Islet precursor cell (in vitro differentiated cells): Measurements from ENCODE around the gene PC.
"Not testable (repeated sequence)": the region's sequence is repeated elsewhere in the genome, so short reads cannot be mapped to it uniquely, and the experiment has no call there.

ENCODE experiments used
- DNase-seq: peaks from one replicate; pipeline ENCODE4 v3.0.0-alpha.2; 2018

The PC gene

GRCh38 chr11:66958232-66958955 is at the start of gene PC:
PC (minus strand) TSS chr11:66958383; CDS start chr11:66872159, 86,224 bp downstream.
- DNase-seq: peak; percentile 100

- DNase-seq: no peak
Measured at GRCh38 chr11:67007126-67007525, 48.9 kb upstream of the PC start.

GRCh38 chr11:67006029-67006884 is 48.1 kb upstream of the PC start:
- no peak for DNase-seq

- DNase-seq: not testable (repeated sequence)
Measured at GRCh38 chr11:67005200-67005599, 47.0 kb upstream of the PC start.

- no peak for DNase-seq
Measured at GRCh38 chr11:67002921-67003411, 44.8 kb upstream of the PC start.

- DNase-seq: no peak
Measured at GRCh38 chr11:67002297-67002913, 44.2 kb upstream of the PC start.

- no peak for DNase-seq
Measured at GRCh38 chr11:67001332-67001731, 43.1 kb upstream of the PC start.

- DNase-seq: no peak
Measured at GRCh38 chr11:66999555-66999954, 41.4 kb upstream of the PC start.

GRCh38 chr11:66996609-66997273 is 38.6 kb upstream of the PC start:
- DNase-seq: peak; percentile 91

GRCh38 chr11:66992041-66992440 is 33.9 kb upstream of the PC start:
- no peak for DNase-seq

- not testable (repeated sequence) for DNase-seq
Measured at GRCh38 chr11:66989360-66989759, 31.2 kb upstream of the PC start.

GRCh38 chr11:66988741-66989140 is 30.6 kb upstream of the PC start:
- not testable (repeated sequence) for DNase-seq

GRCh38 chr11:66987924-66988637 is 29.9 kb upstream of the PC start:
- no peak for DNase-seq

GRCh38 chr11:66987158-66987620 is 29.0 kb upstream of the PC start:
- DNase-seq: no peak

- DNase-seq: no peak
Measured at GRCh38 chr11:66986178-66986545, 28.0 kb upstream of the PC start.

- DNase-seq: no peak
Measured at GRCh38 chr11:66985508-66986177, 27.5 kb upstream of the PC start.

GRCh38 chr11:66983275-66983924 is 25.2 kb upstream of the PC start:
- no peak for DNase-seq

GRCh38 chr11:66981976-66982578 is 23.9 kb upstream of the PC start:
- no peak for DNase-seq

GRCh38 chr11:66979336-66979980 is 21.3 kb upstream of the PC start:
- DNase-seq: no peak

- no peak for DNase-seq
Measured at GRCh38 chr11:66978717-66979116, 20.5 kb upstream of the PC start.
